Brain microvascular endothelial cell (primary cell): ENCODE data around the gene MAFG.

ENCODE experiments used
- DNase-seq: peaks from one replicate; pipeline ENCODE4 v3.0.0-alpha.2; 2020
- H3K27ac ChIP-seq: fragments of 250-450 bp; sonication (Bioruptor Pico); 2 replicates; pipeline ENCODE4 v1.5.1; 2020; ENCODE audit warnings: mild to moderate bottlenecking, moderate library complexity
- H3K27me3 ChIP-seq: fragments of 250-450 bp; sonication (Bioruptor Pico); replicated peaks from 2 replicates; pipeline ENCODE4 v1.5.1; 2020; ENCODE audit warnings: mild to moderate bottlenecking
- H3K36me3 ChIP-seq: fragments of 250-450 bp; sonication (Bioruptor Pico); replicated peaks from 2 replicates; pipeline ENCODE4 v1.5.1; 2020; ENCODE audit warnings: mild to moderate bottlenecking
- H3K4me3 ChIP-seq: 2 replicates; pipeline ENCODE4 v1.5.1; 2011; ENCODE audit warnings: low read depth, mild to moderate bottlenecking, control low read depth, low read length, moderate library complexity
- in situ Hi-C: cut with HindIII; loops from 2 replicates; pipeline ENCODE4 v1.10.0; 2017; ENCODE audit warnings: low sequenced_read_pairs, low pct_ligation_motif_present
- TF ChIP-seq, protein P1 (sequence below): IDR thresholded peaks from 2 replicates; pipeline ENCODE4 v1.5.1; 2011; ENCODE audit warnings: low read depth, mild to moderate bottlenecking, moderate library complexity, low read length, control low read depth, inconsistent platforms; ENCODE audit errors: missing control alignments

Gene MAFG

DNA sequence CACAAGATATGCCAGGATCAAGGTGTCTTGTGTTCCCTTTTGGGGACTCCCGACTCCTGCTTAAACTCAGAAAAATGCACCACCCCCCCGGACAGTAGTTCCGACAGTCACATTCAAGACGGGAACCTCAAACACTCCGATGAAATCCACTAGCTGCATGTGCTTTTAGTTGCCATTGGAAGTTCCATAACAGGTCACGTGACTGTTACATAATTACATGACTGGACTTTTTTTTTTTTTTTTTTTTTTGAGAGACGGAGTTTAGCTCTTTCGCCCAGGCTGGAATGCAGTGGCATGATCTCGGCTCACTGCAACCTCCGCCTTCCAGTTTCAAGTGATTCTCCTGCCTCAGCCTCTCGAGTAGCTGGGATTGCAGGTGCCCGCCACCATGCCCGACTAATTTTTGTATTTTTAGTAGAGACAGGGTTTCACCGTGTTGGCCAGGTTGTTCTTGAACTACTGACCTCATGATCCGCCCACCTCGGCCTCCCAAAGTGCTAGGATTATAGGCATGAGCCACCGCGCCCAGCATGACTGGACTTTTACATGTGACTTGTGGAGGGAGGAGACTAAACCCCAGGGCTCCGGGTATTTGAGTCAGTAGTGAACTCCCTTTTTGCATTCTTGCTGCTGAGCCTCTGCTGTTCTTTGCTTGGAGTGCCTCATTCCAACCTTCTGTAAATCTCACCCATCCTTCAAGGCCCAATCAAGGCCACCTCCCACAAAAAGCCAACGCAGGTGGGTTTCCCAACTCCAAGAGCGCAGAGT, 11.1 kb downstream of the MAFG start:
- H3K4me3 ChIP-seq: peak overlapping the region; percentile 55
- in situ Hi-C loops: no loop called here
- DNase-seq: peak; percentile 67
- TF ChIP-seq, protein P1, sequence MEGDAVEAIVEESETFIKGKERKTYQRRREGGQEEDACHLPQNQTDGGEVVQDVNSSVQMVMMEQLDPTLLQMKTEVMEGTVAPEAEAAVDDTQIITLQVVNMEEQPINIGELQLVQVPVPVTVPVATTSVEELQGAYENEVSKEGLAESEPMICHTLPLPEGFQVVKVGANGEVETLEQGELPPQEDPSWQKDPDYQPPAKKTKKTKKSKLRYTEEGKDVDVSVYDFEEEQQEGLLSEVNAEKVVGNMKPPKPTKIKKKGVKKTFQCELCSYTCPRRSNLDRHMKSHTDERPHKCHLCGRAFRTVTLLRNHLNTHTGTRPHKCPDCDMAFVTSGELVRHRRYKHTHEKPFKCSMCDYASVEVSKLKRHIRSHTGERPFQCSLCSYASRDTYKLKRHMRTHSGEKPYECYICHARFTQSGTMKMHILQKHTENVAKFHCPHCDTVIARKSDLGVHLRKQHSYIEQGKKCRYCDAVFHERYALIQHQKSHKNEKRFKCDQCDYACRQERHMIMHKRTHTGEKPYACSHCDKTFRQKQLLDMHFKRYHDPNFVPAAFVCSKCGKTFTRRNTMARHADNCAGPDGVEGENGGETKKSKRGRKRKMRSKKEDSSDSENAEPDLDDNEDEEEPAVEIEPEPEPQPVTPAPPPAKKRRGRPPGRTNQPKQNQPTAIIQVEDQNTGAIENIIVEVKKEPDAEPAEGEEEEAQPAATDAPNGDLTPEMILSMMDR: no peak
- no peaks in the 10 kb centered on the region for H3K27me3 ChIP-seq
- peaks cover 53% of the 10 kb centered on the region for H3K36me3 ChIP-seq
- no peak overlapping the region for H3K27ac ChIP-seq

DNA sequence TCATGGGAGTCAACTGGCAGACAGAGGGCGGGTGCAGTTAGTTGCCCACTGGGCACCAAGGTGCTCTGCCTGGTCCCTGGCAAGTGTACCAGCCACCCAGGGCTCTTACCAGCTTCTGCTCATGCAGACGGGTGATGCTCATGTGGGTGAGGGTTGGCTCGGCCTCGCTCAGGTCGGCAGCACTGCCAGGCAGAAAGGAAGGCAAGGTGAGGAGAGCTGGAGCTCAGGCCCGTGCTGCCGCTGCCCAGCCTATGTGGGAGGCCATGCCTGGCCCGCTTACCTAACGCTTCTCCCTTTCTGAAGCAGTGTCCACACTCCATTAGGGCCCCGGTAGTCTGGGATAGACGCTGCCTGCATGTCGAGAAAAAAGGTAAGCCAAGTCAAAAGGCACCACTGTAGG, 12.2 kb downstream of the MAFG start:
- in situ Hi-C loops: no loop called here
- TF ChIP-seq, protein P1: no peak
- Histone ChIP-seq H3K4me3 (no peak overlapping the region), H3K27me3 (no peaks in the 10 kb centered on the region), H3K36me3 (peaks cover 47% of the 10 kb centered on the region), H3K27ac (no peak overlapping the region)
- DNase-seq: no peak

DNA sequence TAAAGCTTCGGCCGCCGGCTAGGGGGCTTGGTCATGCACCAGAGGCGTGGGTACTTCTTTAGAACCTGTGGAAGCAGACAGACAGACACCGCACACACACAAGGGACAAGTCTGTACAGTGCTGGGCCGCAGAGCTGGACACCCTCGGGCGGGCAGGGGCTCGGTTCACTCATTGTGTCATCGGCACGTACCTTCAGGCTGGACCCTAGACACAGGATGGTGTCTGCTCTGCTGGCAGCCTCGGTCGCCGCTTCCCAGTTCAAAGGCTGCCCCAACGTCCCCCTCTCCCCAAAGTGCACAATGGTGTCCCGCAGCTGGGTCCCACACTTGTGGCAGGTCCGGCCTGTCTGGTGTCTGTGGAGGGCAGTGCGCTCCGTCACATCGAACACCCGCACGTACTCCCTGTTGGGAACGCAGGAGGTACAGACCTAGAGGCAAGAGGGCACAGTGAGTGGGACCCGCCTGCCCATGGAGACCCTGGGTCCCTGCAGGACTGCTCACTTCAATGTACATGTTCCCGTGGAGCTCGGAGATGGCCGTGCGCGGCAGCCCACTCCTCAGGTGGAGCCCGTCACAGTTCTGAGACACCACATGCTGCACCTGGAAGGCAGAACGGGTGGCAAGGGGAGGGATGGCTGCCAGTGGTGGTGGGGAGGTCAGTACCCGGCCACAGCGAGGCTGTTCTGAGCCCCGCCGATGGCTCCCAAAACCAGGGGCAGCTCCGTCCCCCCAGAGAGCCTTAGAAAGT, 13.3 kb downstream of the MAFG start:
- Histone ChIP-seq H3K27ac (no peak overlapping the region), H3K27me3 (no peaks in the 10 kb centered on the region), H3K4me3 (no peak overlapping the region), H3K36me3 (peaks cover 40% of the 10 kb centered on the region)
- in situ Hi-C loops: no loop called here
- no peak for DNase-seq
- TF ChIP-seq, protein P1: no peak

DNA sequence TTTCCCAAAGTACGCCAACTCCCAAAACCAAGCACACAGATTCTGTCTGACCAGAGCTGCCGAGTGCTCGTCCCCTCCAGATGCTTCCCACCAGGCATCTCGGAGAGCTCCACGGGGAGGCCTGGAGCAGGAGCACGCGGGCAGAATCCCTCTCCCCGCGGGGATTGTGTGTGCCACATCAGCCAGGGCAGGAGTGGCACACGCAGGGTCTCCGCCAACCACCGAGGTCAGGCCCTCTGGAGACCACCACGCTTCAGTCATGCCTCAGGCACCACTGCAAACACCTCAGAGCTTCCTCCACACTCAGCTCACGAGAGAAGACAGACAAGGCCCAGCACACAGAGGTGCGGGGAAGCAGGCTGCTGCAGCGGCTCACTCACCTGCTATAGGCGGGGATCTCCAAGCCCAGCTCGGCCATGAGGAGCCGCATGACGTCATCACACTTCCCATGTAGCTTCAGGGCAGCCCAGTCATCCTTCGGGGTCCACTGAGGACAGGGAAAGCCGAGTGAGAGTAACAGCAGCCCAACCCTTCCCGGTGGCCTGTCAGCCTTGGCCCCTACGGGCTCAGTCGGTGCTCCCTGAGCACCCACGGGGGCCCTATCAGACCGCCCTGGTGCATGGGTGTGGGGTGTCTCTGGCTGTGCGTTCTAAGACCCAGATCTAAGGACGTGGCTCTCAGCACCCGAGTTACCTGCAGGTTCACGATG, 14.0 kb downstream of the MAFG start:
- DNase-seq: no peak
- Histone ChIP-seq H3K27me3 (no peaks in the 10 kb centered on the region), H3K4me3 (no peak overlapping the region), H3K36me3 (peaks cover 37% of the 10 kb centered on the region), H3K27ac (no peak overlapping the region)
- in situ Hi-C loops: no loop called here
- TF ChIP-seq, protein P1: no peak

DNA sequence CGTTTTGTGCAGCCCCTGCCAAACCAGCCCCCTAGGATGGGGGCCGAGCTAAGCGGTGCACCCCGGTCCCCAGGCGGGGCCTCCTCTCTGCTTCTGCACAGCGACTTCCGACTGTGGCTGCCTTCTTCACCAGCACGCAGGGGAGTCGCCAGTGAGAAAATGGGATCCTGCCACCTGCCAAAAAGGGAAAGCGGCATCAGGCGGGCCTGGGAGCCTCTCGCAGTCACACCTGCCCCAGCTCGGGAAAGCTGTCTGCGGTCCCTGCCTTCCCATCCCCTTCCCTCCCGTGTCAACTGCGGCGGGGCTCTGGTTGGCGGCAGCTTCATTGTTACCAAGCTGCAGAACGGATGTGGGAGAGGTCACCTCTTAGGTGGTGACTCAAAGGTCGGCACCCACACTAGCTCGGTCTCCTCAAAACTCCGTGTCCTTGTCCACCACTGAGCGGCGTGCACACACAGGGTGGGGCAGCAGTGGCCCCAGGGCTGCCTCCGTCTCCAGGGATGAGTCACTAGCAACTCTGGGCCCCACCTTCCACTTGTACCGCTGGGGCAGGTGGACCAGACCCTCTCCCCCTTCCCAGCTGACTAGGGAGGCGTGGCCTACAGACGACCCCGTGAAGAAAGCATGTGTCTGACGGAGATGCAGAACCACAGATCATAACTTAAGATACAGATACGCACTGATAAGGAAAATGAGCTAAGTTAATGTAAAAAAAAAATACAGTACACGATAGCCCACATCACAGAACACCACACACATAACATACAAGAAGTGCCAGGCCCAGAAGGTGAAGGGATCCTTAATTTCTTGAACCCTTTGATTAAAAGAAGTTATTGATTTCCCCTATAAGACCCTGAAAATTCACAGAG, 14.9 kb downstream of the MAFG start:
- H3K36me3 ChIP-seq: peaks cover 37% of the 10 kb centered on the region
- no peak overlapping the region for H3K4me3 ChIP-seq
- TF ChIP-seq, protein P1: no peak
- no peak overlapping the region for H3K27ac ChIP-seq
- in situ Hi-C loops: no loop called here
- no peak for DNase-seq
- no peaks in the 10 kb centered on the region for H3K27me3 ChIP-seq
